PFSK-1 (cell line): ENCODE results near the gene PRR33.

Experiments used
- FOXP2 ChIP-seq: optimal IDR thresholded peaks from 2 replicates; pipeline ENCODE3; 2011; ENCODE audit warnings: borderline replicate concordance, control low read depth, inconsistent platforms; ENCODE audit not compliant: insufficient read depth; ENCODE audit errors: extremely low read length, extremely low read depth
- POLR2AphosphoS5 ChIP-seq: IDR thresholded peaks from 2 replicates; pipeline ENCODE4 v1.6.1; 2012; ENCODE audit warnings: low read depth, mild to moderate bottlenecking, control low read depth, low read length, moderate library complexity
- REST ChIP-seq, 2 experiments: IDR thresholded peaks; 2 replicates each; pipeline versions ENCODE4 v1.6.1 to v1.8.0; 2011 to 2012; ENCODE audit warnings: low read depth in 2 of 2, low read length in 2 of 2, control low read depth in 1 of 2, inconsistent platforms in 1 of 2, mild to moderate bottlenecking in 1 of 2, moderate library complexity in 1 of 2; ENCODE audit not compliant: insufficient read depth in 1 of 2
- SIN3A ChIP-seq: IDR thresholded peaks from 2 replicates; pipeline ENCODE4 v1.6.1; 2012; ENCODE audit warnings: mild to moderate bottlenecking, low read length, moderate library complexity, borderline replicate concordance; ENCODE audit not compliant: insufficient read depth
- TAF1 ChIP-seq: IDR thresholded peaks from 2 replicates; pipeline ENCODE4 v1.6.1; 2012; ENCODE audit warnings: low read length, control low read depth, borderline replicate concordance; ENCODE audit not compliant: insufficient read depth

Gene PRR33

GRCh38 chr11:1868636-1869291 is 22.9 kb downstream of the PRR33 start:
- no peak for TF ChIP-seq REST (IDR thresholded peaks at IDR 0.05; ENCODE audit: insufficient read depth in 1 of 2, low read depth in 2 of 2, low read length in 2 of 2)

- TF ChIP-seq FOXP2: no peak
- TF ChIP-seq TAF1: no peak
- TF ChIP-seq SIN3A: no peak
- TF ChIP-seq POLR2AphosphoS5: no peak
- no peak for TF ChIP-seq REST (IDR thresholded peaks at IDR 0.05; ENCODE audit: insufficient read depth in 1 of 2, low read depth in 2 of 2, low read length in 2 of 2)
These were observed 23.5 kb downstream of the PRR33 start for GRCh38 chr11:1868056-1868635.

- TF ChIP-seq POLR2AphosphoS5 (no peak), SIN3A (no peak), TAF1 (no peak), FOXP2 (no peak), REST (IDR thresholded peaks at IDR 0.05; ENCODE audit: insufficient read depth in 1 of 2, low read depth in 2 of 2, low read length in 2 of 2) (no peak)
These were observed 24.3 kb downstream of the PRR33 start for GRCh38 chr11:1867381-1867780.

GRCh38 chr11:1866776-1867175 is 24.9 kb downstream of the PRR33 start:
- TF ChIP-seq TAF1 (no peak), SIN3A (no peak), FOXP2 (no peak), POLR2AphosphoS5 (no peak)

GRCh38 chr11:1866226-1866625 is 25.5 kb downstream of the PRR33 start:
- no peak for TF ChIP-seq FOXP2
- TF ChIP-seq POLR2AphosphoS5: no peak
- no peak for TF ChIP-seq SIN3A
- TF ChIP-seq TAF1: no peak
- no peak for TF ChIP-seq REST (IDR thresholded peaks at IDR 0.05; ENCODE audit: insufficient read depth in 1 of 2, low read depth in 2 of 2, low read length in 2 of 2)
